H1 (cell line): Measurements from ENCODE around the gene ZNF407. TPM values are rescaled to one million over a fixed set of nuclear protein-coding genes. Genes with fewer than 3 reads are reported as not detected.

ENCODE experiments used
- ATF3 ChIP-seq: IDR thresholded peaks from 2 replicates; pipeline ENCODE4 v1.6.1; 2011; ENCODE audit warnings: low read depth, mild to moderate bottlenecking, low read length; ENCODE audit not compliant: insufficient read depth
- CHD7 ChIP-seq: fragments of 300-600 bp; sonication (generic); IDR thresholded peaks from 2 replicates; pipeline ENCODE4 v1.7.1; 2012; ENCODE audit warnings: low read length, moderate library complexity, mild to moderate bottlenecking, inconsistent platforms; ENCODE audit not compliant: insufficient replicate concordance
- GABPA ChIP-seq: IDR thresholded peaks from 2 replicates; pipeline ENCODE4 v1.6.1; 2011; ENCODE audit warnings: mild to moderate bottlenecking, low read length, moderate library complexity, borderline replicate concordance; ENCODE audit not compliant: insufficient read depth
- JUND ChIP-seq: IDR thresholded peaks from 2 replicates; pipeline ENCODE4 v1.6.1; 2011; ENCODE audit warnings: mild to moderate bottlenecking, improper control_type of control experiment, low read length
- KDM1A ChIP-seq: fragments of 200-600, 300-600 bp; sonication (generic); IDR thresholded peaks from 2 replicates; pipeline ENCODE4 v1.7.1; 2016; ENCODE audit warnings: mild to moderate bottlenecking, low read length, borderline replicate concordance
- KDM5A ChIP-seq: fragments of 200-600 bp; IDR thresholded peaks from 2 replicates; pipeline ENCODE4 v1.7.1; 2012; ENCODE audit warnings: mild to moderate bottlenecking, low read length, inconsistent platforms, mixed read lengths
- POU5F1 ChIP-seq: IDR thresholded peaks from 2 replicates; pipeline ENCODE4 v1.6.1; 2011; ENCODE audit warnings: low read depth, mild to moderate bottlenecking, low read length, moderate library complexity
- RNF2 ChIP-seq: fragments of 200-900, 300-1000 bp; sonication (generic); IDR thresholded peaks from 2 replicates; pipeline ENCODE4 v1.7.1; 2016; ENCODE audit warnings: borderline replicate concordance, low read depth, mild to moderate bottlenecking, antibody characterized with exemption, low read length; ENCODE audit not compliant: poor library complexity, severe bottlenecking; ENCODE audit errors: missing control alignments
- SIX5 ChIP-seq: IDR thresholded peaks from 2 replicates; pipeline ENCODE4 v1.6.1; 2011; ENCODE audit warnings: mild to moderate bottlenecking, low read depth, low read length
- SP1 ChIP-seq: IDR thresholded peaks from 2 replicates; pipeline ENCODE4 v1.6.1; 2011; ENCODE audit warnings: low read depth, low read length
- TEAD4 ChIP-seq: IDR thresholded peaks from 2 replicates; pipeline ENCODE4 v1.6.1; 2012; ENCODE audit warnings: low read depth, low read length, inconsistent platforms, mixed read lengths
- polyA plus RNA-seq, 7 experiments: library from polyadenylated mRNA; depleted of rRNA in 3 of 7; stranded (reverse) in 5 of 7; unstranded in 2 of 7; fragments of >200 nt in 5 of 7; fragments of 200-250 nt in 2 of 7; gene quantifications; 1 replicate in 5 of 7; 2 replicates in 1 of 7; 4 replicates in 1 of 7; pipeline versions ENCODE4 v1.2.1 to v1.2.3, GENCODE V29; 2011 to 2013; ENCODE audit warnings: missing spikeins in 2 of 7, mixed read lengths in 2 of 7
- total RNA-seq: library from RNA; stranded (reverse); fragmentation: NEBNext Ultra II Directional; extraction: Animal tissue kit (Norgen Biotek cat#: 25700); gene quantifications from 2 replicates; pipeline ENCODE4 v1.2.1, GENCODE V29; 2021

Gene ZNF407
- total and polyA plus RNA-seq, 2 of the 8 experiments (the other 6 are each of a cell fraction or from before 2014, with no cell fraction given): 1.5 to 6.8 TPM

DNA sequence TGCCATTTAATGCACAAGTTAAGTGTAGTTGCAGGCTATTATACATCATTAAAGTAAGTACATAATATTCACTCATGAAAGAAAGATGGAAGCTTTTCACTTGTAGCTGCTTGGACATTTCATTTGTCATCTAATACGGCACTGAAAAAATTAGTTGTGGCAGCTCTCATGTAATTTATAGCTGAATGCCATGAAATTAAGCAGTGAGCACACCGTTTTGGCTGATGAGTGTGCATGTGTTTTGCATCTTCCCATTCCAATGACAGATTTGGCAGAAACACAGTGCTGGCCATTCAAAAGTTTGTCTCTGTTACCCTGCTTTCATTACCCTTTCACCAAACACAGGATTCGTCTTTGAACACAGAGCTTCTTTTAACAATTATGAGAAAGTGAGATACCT, 437.3 kb downstream of the ZNF407 start (continued):
- no peak for TF ChIP-seq CHD7
- no peak for TF ChIP-seq RNF2
- TF ChIP-seq SIX5: no peak
- no peak for TF ChIP-seq POU5F1
- TF ChIP-seq SP1: no peak
- no peak for TF ChIP-seq KDM1A
- TF ChIP-seq ATF3: no peak
- no peak for TF ChIP-seq JUND
- TF ChIP-seq GABPA: no peak
- TF ChIP-seq KDM5A: no peak
- TF ChIP-seq TEAD4: no peak
